GM12878 (cell line): Measurements from ENCODE around the gene TSSK3. TPM values are rescaled to one million over a fixed set of nuclear protein-coding genes. Genes with fewer than 3 reads are reported as not detected.

Experiments
- ATAC-seq: fragments of 200-7000 bp; cut with Tn5 transposase; 3 replicates; pipeline ENCODE4 v1.9.1; 2020; ENCODE audit warnings: mild to moderate bottlenecking, moderate library complexity
- BruUV-seq: library from RNA; stranded (reverse); fragments of 400-500 nt; replicated peaks from 2 replicates; lab custom pipeline; 2021; lab: Mats Ljungman, UMichigan
- CTCF ChIA-PET: fragments of 300-600 bp; sonication (Branson Sonifier 250); formaldehyde crosslinking; extraction: SDS; loops from one replicate; lab custom pipeline; 2021; ENCODE audit warnings: inconsistent platforms; lab: Yijun Ruan, JAX
- POLR2A ChIA-PET: fragments of 350-600 bp; formaldehyde crosslinking; extraction: SDS; loops from one replicate; lab custom pipeline; 2021; ENCODE audit warnings: inconsistent platforms; lab: Charles Lee
- RAD21 ChIA-PET: fragments of 300-600 bp; sonication (Branson Sonifier 250); formaldehyde crosslinking; loops from one replicate; lab custom pipeline; 2023; ENCODE audit warnings: antibody characterized with exemption; ENCODE audit not compliant: unreplicated experiment; lab: Charles Lee
- SMC1A ChIA-PET: fragments of 300-600 bp; sonication (Branson Sonifier 250); formaldehyde crosslinking; loops from one replicate; lab custom pipeline; 2023; ENCODE audit not compliant: unreplicated experiment, uncharacterized antibody; lab: Charles Lee
- DNase-seq: peaks from one replicate; pipeline ENCODE4 v3.0.0-alpha.2; 2011; ENCODE audit warnings: low read depth, low spot score
- FAIRE-seq: peaks from 3 replicates; lab custom pipeline; 2011; peaks lifted over from hg19 to GRCh38; lab: Jason Lieb, UNC
- H2AFZ ChIP-seq: 2 replicates; pipeline ENCODE4 v1.6.0; 2011; ENCODE audit warnings: low read depth, low read length, control low read depth; ENCODE audit not compliant: control insufficient read depth
- H3K27ac ChIP-seq: 2 replicates; pipeline ENCODE4 v1.5.1; 2011; ENCODE audit warnings: control low read depth; ENCODE audit not compliant: control insufficient read depth, insufficient read depth
- H3K27me3 ChIP-seq, 2 experiments: replicated peaks in 1 of 2; 2 replicates each; pipeline versions ENCODE4 v1.6.0 to v1.6.1; 2011; ENCODE audit warnings: low read length in 1 of 2; ENCODE audit not compliant: control insufficient read depth in 2 of 2, insufficient read depth in 2 of 2
- H3K36me3 ChIP-seq, 2 experiments: 2 replicates each; pipeline ENCODE4 v1.5.1; 2011; ENCODE audit warnings: low read length in 1 of 2; ENCODE audit not compliant: control insufficient read depth in 2 of 2, insufficient read depth in 2 of 2
- H3K4me1 ChIP-seq: 2 replicates; pipeline ENCODE4 v1.6.1; 2011; ENCODE audit warnings: mild to moderate bottlenecking, low read length, moderate library complexity, mixed read lengths; ENCODE audit not compliant: control insufficient read depth, insufficient read depth
- H3K4me2 ChIP-seq: 2 replicates; pipeline ENCODE4 v1.6.0; 2011; ENCODE audit warnings: control low read depth; ENCODE audit not compliant: control insufficient read depth, insufficient read depth
- H3K4me3 ChIP-seq: fragments of 200-600 bp; sonication (generic); 2 replicates; pipeline ENCODE4 v1.5.1; 2016
- H3K79me2 ChIP-seq: 2 replicates; pipeline ENCODE4 v1.6.0; 2011; ENCODE audit warnings: low read length; ENCODE audit not compliant: control insufficient read depth, insufficient read depth
- H3K9ac ChIP-seq: 2 replicates; pipeline ENCODE4 v1.8.0; 2011; ENCODE audit warnings: low read length, control low read depth, mixed read lengths; ENCODE audit not compliant: control insufficient read depth, insufficient read depth
- H3K9me3 ChIP-seq: replicated peaks from 3 replicates; pipeline ENCODE4 v1.5.1; 2011; ENCODE audit warnings: mild to moderate bottlenecking, low read length; ENCODE audit not compliant: control insufficient read depth, insufficient read depth
- H4K20me1 ChIP-seq: 2 replicates; pipeline ENCODE4 v1.6.0; 2011; ENCODE audit not compliant: control insufficient read depth, insufficient read depth
- ESRRA ChIP-seq: IDR thresholded peaks from 2 replicates; pipeline ENCODE4 v1.6.1; 2012; ENCODE audit warnings: mild to moderate bottlenecking, low read length, improper control_type of control experiment
- HDGF ChIP-seq: fragments of 450-650 bp; IDR thresholded peaks from 2 replicates; pipeline ENCODE4 v1.6.1; 2016; ENCODE audit warnings: antibody characterized with exemption
- IRF4 ChIP-seq: IDR thresholded peaks from 2 replicates; pipeline ENCODE4 v1.6.1; 2011; ENCODE audit warnings: low read depth, low read length
- MXI1 ChIP-seq: fragments of 150-350 bp; IDR thresholded peaks from 2 replicates; pipeline ENCODE4 v1.6.1; 2011; ENCODE audit warnings: low read depth, mild to moderate bottlenecking, inconsistent platforms, low read length, improper control_type of control experiment
- NR2C2 ChIP-seq: IDR thresholded peaks from 2 replicates; pipeline ENCODE4 v1.6.1; 2011; ENCODE audit warnings: borderline replicate concordance, low read depth; ENCODE audit not compliant: control insufficient read depth, insufficient read length
- PBX3 ChIP-seq: IDR thresholded peaks from 2 replicates; pipeline ENCODE4 v1.6.1; 2011; ENCODE audit warnings: mild to moderate bottlenecking, low read depth, low read length, moderate library complexity; ENCODE audit not compliant: insufficient replicate concordance
- RAD21 ChIP-seq: IDR thresholded peaks from 2 replicates; pipeline ENCODE4 v1.6.1; 2011; ENCODE audit warnings: mild to moderate bottlenecking, low read depth, low read length, moderate library complexity; ENCODE audit not compliant: insufficient read depth
- RB1 ChIP-seq: fragments of 450-650 bp; formaldehyde crosslinking; IDR thresholded peaks from 2 replicates; pipeline ENCODE4 v1.6.1; 2017; ENCODE audit warnings: mild to moderate bottlenecking, borderline replicate concordance
- RELB ChIP-seq: fragments of 450-650 bp; IDR thresholded peaks from 2 replicates; pipeline ENCODE4 v1.6.1; 2017; ENCODE audit warnings: low read depth, mild to moderate bottlenecking, moderate library complexity
- SMARCA5 ChIP-seq: fragments of 450-650 bp; IDR thresholded peaks from 2 replicates; pipeline ENCODE4 v1.6.1; 2017; ENCODE audit warnings: mild to moderate bottlenecking
- SMC3 ChIP-seq: IDR thresholded peaks from 2 replicates; pipeline ENCODE4 v1.6.1; 2011; ENCODE audit warnings: low read length, improper control_type of control experiment, borderline replicate concordance
- SRF ChIP-seq, 2 experiments: IDR thresholded peaks; 2 replicates each; pipeline ENCODE4 v1.6.1; 2011; ENCODE audit warnings: low read depth in 2 of 2, low read length in 2 of 2, mild to moderate bottlenecking in 1 of 2, moderate library complexity in 1 of 2
- TARDBP ChIP-seq: IDR thresholded peaks from 2 replicates; pipeline ENCODE4 v1.6.1; 2016; ENCODE audit warnings: borderline replicate concordance
- YY1 ChIP-seq: IDR thresholded peaks from 2 replicates; pipeline ENCODE4 v1.6.1; 2011; ENCODE audit warnings: low read depth, mild to moderate bottlenecking, low read length
- ZNF274 ChIP-seq: IDR thresholded peaks from one replicate; pipeline ENCODE4 v1.8.0; 2011; ENCODE audit not compliant: insufficient read length, insufficient read depth
- WGBS: methylation state at CpG from one replicate; pipeline ENCODE4 v1.1.6; 2016; ENCODE audit warnings: low lambda C conversion rate; ENCODE audit not compliant: insufficient replicate concordance, insufficient coverage; ENCODE audit errors: missing lambda C conversion rate; 5-methylcytosine and 5-hydroxymethylcytosine counted together
- in situ Hi-C: fragments of 300-500 bp; cut with MboI; formaldehyde crosslinking; loops from 9 replicates; pipeline ENCODE4 v1.14.3; 2018; ENCODE audit warnings: mixed read lengths
- intact Hi-C: fragments of 100-400 bp; cut with micrococcal nuclease; formaldehyde crosslinking; loops from one replicate; pipeline ENCODE4 v1.14.2; 2022; ENCODE audit not compliant: unreplicated experiment
- polyA plus RNA-seq, 11 experiments: library from polyadenylated mRNA; depleted of rRNA in 4 of 11; unstranded in 6 of 11; stranded (reverse) in 5 of 11; fragments of >200 nt; fragmentation: Nextera tagmentation in 4 of 11; fragmentation: Illumina TruSeq in 1 of 11; extraction: Ambion mirVana in 4 of 11; extraction: Trizol in 1 of 11; gene quantifications; 1 replicate in 1 of 11; 2 replicates in 10 of 11; pipeline versions ENCODE4 v1.2.1 to v1.2.3, GENCODE V29; 2011 to 2016; ENCODE audit warnings: inconsistent platforms in 2 of 11, missing spikeins in 2 of 11, low read depth in 1 of 11
- total RNA-seq, 4 experiments: library from RNA; depleted of rRNA in 3 of 4; stranded (reverse); fragments of >200 nt in 3 of 4; fragmentation: Illumina TruSeq in 1 of 4; extraction: Trizol in 1 of 4; gene quantifications; 2 replicates each; pipeline versions ENCODE4 v1.2.1 to v1.2.3, GENCODE V29; 2013 to 2021
- TF ChIP-seq, protein P1 (sequence below): fragments of 450-650 bp; IDR thresholded peaks from 2 replicates; pipeline ENCODE4 v1.6.1; 2016; ENCODE audit warnings: mild to moderate bottlenecking
- TF ChIP-seq, protein P2 (sequence below), 3 experiments: IDR thresholded peaks in 2 of 3; conservative IDR thresholded peaks in 1 of 3; 2 replicates each; pipeline ENCODE4 v1.5.1; 2011; ENCODE audit warnings: low read depth in 3 of 3, low read length in 3 of 3, mild to moderate bottlenecking in 3 of 3, control low read depth in 2 of 3, moderate library complexity in 2 of 3, inconsistent platforms in 1 of 3, mixed read lengths in 1 of 3; ENCODE audit not compliant: control insufficient read depth in 2 of 3, insufficient read depth in 1 of 3; ENCODE audit errors: extremely low read depth in 1 of 3

TSSK3 gene
- total and polyA plus RNA-seq, 10 of the 15 experiments (the other 5 are each of a cell fraction or from before 2014, with no cell fraction given) = 0.42 to 0.82 (median 0.60) TPM

DNA sequence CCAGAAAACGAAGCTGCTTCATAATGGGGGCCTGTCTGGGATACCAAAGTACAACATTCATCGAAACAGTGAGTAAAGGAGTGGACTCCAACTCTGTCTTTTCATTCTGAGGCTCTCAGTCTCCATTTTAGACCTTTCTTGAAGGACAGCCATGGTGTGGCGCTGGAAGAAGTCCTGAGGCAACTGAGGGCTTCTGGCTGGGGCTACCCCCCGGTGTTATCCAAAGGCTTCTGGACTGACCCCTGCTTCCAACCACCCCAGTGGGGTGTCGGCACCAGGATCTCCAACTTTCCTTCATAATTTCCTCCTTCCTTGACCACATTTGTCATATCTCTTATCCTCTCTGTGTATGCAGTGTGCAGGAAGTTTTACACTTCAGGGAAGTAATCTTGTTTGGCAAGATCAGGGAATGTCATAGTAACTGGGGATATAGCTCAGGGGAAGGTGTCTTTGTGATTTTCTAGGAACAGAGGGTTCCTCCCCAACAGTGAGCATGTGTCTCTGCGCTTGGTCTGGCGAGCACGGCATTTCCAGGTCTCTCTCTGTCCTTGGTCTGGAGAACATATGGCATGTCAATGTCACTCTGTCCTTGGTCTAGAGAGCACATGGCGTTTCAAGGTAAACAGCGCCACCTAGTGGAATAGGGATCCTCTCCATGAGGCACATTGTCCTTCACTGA, 51.3 kb downstream of the TSSK3 start:
- in situ Hi-C loops (no loop called here), intact Hi-C loops (loop anchor here (1.0 to 5.0 kb wide), 3 partner anchors 198 to 451 kb away; partner anchors contain the start of gene CCDC28B)
- RAD21 ChIA-PET = interaction anchor here (0.9 to 2.6 kb wide), 4 partner anchors 19 to 625 kb away, joined by 3 to 14 read pairs (median 4); partner anchors contain the start of gene BSDC1
- no peak overlapping the region for H3K27ac ChIP-seq
- H3K4me3 ChIP-seq = no peak overlapping the region
- no peaks in the 10 kb centered on the region; the same call in 2 of the 3 replicates for H3K9me3 ChIP-seq
- no peak overlapping the region for H3K9ac ChIP-seq
- POLR2A ChIA-PET = interaction anchor here (0.5 to 0.9 kb wide), 2 partner anchors 19 to 90 kb away, joined by 3 read pairs; partner anchors contain the start of gene BSDC1
- FAIRE-seq (peak; percentile 77), ATAC-seq (peak; percentile 99), DNase-seq (peak; percentile 48)
- CTCF ChIA-PET = interaction anchor here (0.6 to 5.6 kb wide), 17 partner anchors 11 to 1434 kb away, joined by 3 to 87 read pairs (median 4); partner anchors contain the start of genes BSDC1 and MARCKSL1
- no TSS peak for BruUV-seq
- no peaks in the 10 kb centered on the region for H3K36me3 ChIP-seq
- no peaks in the 10 kb centered on the region; a peak in 1 of 4 replicates for H3K27me3 ChIP-seq
- TF ChIP-seq YY1 = peak; percentile 72; the same call in 1 of the 2 replicates
- 0 out of 2 replicates have a peak, but pooled peaks have one; percentile 32 for TF ChIP-seq RB1
- no peak for TF ChIP-seq RELB
- peak; percentile 50 for TF ChIP-seq PBX3
- TF ChIP-seq TARDBP = no peak
- peak; percentile 99 for TF ChIP-seq ESRRA
- TF ChIP-seq, protein P1, sequence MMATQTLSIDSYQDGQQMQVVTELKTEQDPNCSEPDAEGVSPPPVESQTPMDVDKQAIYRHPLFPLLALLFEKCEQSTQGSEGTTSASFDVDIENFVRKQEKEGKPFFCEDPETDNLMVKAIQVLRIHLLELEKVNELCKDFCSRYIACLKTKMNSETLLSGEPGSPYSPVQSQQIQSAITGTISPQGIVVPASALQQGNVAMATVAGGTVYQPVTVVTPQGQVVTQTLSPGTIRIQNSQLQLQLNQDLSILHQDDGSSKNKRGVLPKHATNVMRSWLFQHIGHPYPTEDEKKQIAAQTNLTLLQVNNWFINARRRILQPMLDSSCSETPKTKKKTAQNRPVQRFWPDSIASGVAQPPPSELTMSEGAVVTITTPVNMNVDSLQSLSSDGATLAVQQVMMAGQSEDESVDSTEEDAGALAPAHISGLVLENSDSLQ = peak; percentile 85
- 0 out of 2 replicates have a peak, but pooled peaks have one; percentile 36 for TF ChIP-seq IRF4
- TF ChIP-seq ZNF274 = no peak
- no peak for TF ChIP-seq SRF (IDR thresholded peaks at IDR 0.05; ENCODE audit: low read depth in 2 of 2, low read length in 2 of 2)
- peak; percentile 86 for TF ChIP-seq RAD21
- peak; percentile 81 for TF ChIP-seq SMC3
- TF ChIP-seq, protein P2, sequence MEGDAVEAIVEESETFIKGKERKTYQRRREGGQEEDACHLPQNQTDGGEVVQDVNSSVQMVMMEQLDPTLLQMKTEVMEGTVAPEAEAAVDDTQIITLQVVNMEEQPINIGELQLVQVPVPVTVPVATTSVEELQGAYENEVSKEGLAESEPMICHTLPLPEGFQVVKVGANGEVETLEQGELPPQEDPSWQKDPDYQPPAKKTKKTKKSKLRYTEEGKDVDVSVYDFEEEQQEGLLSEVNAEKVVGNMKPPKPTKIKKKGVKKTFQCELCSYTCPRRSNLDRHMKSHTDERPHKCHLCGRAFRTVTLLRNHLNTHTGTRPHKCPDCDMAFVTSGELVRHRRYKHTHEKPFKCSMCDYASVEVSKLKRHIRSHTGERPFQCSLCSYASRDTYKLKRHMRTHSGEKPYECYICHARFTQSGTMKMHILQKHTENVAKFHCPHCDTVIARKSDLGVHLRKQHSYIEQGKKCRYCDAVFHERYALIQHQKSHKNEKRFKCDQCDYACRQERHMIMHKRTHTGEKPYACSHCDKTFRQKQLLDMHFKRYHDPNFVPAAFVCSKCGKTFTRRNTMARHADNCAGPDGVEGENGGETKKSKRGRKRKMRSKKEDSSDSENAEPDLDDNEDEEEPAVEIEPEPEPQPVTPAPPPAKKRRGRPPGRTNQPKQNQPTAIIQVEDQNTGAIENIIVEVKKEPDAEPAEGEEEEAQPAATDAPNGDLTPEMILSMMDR (IDR thresholded peaks at IDR 0.05 in 2 of 3, conservative IDR thresholded peaks at IDR 0.05 in 1 of 3; ENCODE audit: control insufficient read depth in 2 of 3, extremely low read depth in 1 of 3, insufficient read depth in 1 of 3, low read depth in 3 of 3, low read length in 3 of 3) = peak; percentile 76 to 82 (median 78)
- TF ChIP-seq SMARCA5 = 0 out of 2 replicates have a peak, but pooled peaks have one; percentile 64
- peak; percentile 28; the same call in 1 of the 2 replicates for TF ChIP-seq MXI1
- no peak for TF ChIP-seq NR2C2
- TF ChIP-seq HDGF = 0 out of 2 replicates have a peak, but pooled peaks have one; percentile 25
- no peak overlapping the region for H2AFZ ChIP-seq
- H3K4me2 ChIP-seq = no peak overlapping the region
- WGBS = 26% methylated on average over 10 of the region's 10 CpGs
- H4K20me1 ChIP-seq = no peaks in the 10 kb centered on the region
- no peaks in the 10 kb centered on the region; the same call in 1 of the 2 replicates for H3K4me1 ChIP-seq
- SMC1A ChIA-PET = interaction anchor here (1.1 to 2.2 kb wide), 6 partner anchors 12 to 198 kb away, joined by 3 to 14 read pairs (median 4); partner anchors contain the start of genes BSDC1 and MARCKSL1
- no peaks in the 10 kb centered on the region for H3K79me2 ChIP-seq
